Measurements from ENCODE around the gene PABPC3.

DNA sequence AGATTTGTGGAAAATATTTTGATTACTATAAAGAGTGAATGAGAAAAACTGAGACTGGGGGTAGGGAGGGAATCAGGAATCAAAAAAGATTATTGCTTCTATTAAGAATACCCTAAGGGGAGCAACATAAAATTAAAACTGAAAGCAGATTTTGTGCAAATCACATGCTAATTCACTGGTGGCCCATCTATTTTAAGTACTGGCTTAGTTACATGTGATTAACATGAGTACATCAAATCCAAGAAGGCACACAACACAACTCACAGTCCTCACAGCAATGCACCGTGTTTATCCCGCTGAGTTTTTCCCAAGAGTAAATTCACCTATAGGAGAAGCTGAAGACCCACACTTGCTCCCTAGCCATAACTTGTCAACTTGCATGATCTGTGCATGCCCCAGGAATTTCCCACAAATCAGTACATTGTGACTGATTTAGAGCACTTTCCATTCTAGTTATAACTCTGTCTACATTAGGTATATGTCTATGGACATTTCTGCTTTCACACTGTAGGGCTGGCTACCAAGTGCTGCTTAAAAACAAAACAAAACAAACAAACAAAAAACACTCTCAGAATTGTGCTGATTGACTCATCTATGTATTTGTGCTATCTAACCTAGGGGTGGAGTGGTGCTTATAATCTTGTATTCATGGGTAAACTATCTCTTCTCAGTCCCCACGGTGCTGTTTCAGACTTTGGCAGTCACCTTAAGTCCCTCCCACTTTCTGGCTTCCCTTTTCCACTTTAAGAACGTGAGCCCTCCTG, 51.9 kb downstream of the PABPC3 start:
- TF ChIP-seq, protein P1, sequence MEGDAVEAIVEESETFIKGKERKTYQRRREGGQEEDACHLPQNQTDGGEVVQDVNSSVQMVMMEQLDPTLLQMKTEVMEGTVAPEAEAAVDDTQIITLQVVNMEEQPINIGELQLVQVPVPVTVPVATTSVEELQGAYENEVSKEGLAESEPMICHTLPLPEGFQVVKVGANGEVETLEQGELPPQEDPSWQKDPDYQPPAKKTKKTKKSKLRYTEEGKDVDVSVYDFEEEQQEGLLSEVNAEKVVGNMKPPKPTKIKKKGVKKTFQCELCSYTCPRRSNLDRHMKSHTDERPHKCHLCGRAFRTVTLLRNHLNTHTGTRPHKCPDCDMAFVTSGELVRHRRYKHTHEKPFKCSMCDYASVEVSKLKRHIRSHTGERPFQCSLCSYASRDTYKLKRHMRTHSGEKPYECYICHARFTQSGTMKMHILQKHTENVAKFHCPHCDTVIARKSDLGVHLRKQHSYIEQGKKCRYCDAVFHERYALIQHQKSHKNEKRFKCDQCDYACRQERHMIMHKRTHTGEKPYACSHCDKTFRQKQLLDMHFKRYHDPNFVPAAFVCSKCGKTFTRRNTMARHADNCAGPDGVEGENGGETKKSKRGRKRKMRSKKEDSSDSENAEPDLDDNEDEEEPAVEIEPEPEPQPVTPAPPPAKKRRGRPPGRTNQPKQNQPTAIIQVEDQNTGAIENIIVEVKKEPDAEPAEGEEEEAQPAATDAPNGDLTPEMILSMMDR (IDR thresholded peaks at IDR 0.05; ENCODE audit: control extremely low read depth in 1 of 3, insufficient read depth in 1 of 3, low read depth in 1 of 3, low read length in 3 of 3), result no peak
- no peak for TF ChIP-seq POU5F1 (IDR thresholded peaks at IDR 0.05; ENCODE audit: low read depth, low read length)
- TF ChIP-seq POLR2A (IDR thresholded peaks at IDR 0.05; ENCODE audit: control extremely low read depth in 1 of 2, low read depth in 2 of 2, low read length in 2 of 2), result no peak
- TF ChIP-seq SIN3A (conservative IDR thresholded peaks at IDR 0.05 in 1 of 2, IDR thresholded peaks at IDR 0.05 in 1 of 2; ENCODE audit: low read depth in 1 of 2, low read length in 2 of 2), result no peak
- TF ChIP-seq MAFK (IDR thresholded peaks at IDR 0.05; ENCODE audit: low read depth, low read length), result no peak
